ENCODE measurements around the gene WDR5B. TPM values are rescaled to one million over a fixed set of nuclear protein-coding genes. Genes with fewer than 3 reads are reported as not detected.
A peak's percentile ranks its signal among the peaks of the same experiment; 100 is the strongest.
"Not testable (repeated sequence)": the region's sequence is repeated elsewhere in the genome, so short reads cannot be mapped to it uniquely, and the experiment has no call there.

Gene WDR5B
- total and polyA plus RNA-seq, 4 donors: 1.8 to 3.7 (median 2.0) TPM

DNA sequence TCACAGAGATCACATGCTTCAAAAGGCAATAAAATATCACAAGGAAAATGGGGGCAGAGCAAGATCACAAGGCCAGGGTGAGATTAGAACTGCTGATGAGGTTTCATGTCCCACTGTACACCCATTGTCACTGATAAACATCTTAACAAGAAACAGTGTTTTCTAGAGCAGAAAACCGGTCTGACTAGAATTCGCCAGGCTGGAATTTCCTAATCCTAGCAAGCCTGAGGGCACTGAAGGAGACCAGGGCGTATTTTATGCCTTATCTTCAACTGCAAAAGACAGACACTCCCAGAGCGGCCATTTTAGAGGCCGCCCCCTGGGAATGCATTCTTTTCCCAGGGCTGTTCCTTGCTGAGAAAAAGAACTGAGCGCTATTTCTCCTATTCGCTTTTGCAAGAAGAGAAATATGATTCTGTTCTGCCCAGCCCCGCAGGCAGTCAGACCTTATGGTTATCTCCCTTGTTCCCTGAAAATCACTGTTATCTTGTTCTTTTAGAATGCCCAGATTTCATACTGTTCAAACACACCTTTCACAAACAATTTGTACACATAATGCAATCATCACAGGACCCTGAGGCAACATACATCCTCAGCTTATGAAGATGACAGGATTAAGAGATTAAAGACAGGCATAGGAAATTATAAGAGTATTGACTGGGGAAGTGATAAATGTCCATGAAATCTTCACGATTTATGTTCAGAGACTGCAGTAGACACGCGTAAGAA is 28.1 kb upstream of the WDR5B start:
- H3K4me1 ChIP-seq (ENCODE audit: control insufficient read depth in 4 of 4, insufficient read depth in 4 of 4, low read length in 3 of 4); DNase-seq (ENCODE audit: low spot score); H3K9me3 ChIP-seq (ENCODE audit: control insufficient read depth in 4 of 4, low read length in 3 of 4); H3K9ac ChIP-seq (ENCODE audit: low read depth in 1 of 2, low read length in 2 of 2); H3K27me3 ChIP-seq (ENCODE audit: control insufficient read depth in 4 of 4, insufficient read depth in 4 of 4, low read length in 3 of 4); H3K4me3 ChIP-seq (ENCODE audit: low read depth in 1 of 3, low read length in 3 of 3): not testable (repeated sequence)
- peak overlapping the region; percentile 64 to 72 for H3K27ac ChIP-seq (ENCODE audit: low read depth in 1 of 2, low read length in 2 of 2)
- peak; percentile 26 for TF ChIP-seq YY1 (IDR thresholded peaks at IDR 0.05)
- WGBS: 90% methylated on average over 11 of the region's 11 CpGs
- peaks cover 8 to 39% (median 28%) of the 10 kb centered on the region in 4 donors for H3K36me3 ChIP-seq (ENCODE audit: control insufficient read depth in 4 of 4, insufficient read depth in 3 of 4, low read depth in 1 of 4, low read length in 3 of 4)

- no peak for DNase-seq (ENCODE audit: low spot score)
- Histone ChIP-seq H3K9ac (ENCODE audit: low read depth in 1 of 2, low read length in 2 of 2) (no peak overlapping the region), H3K4me1 (ENCODE audit: control insufficient read depth in 4 of 4, insufficient read depth in 4 of 4, low read length in 3 of 4) (peaks cover 0 to 8% (median 1%) of the 10 kb centered on the region in 4 donors), H3K9me3 (ENCODE audit: control insufficient read depth in 4 of 4, low read length in 3 of 4) (no peaks in the 10 kb centered on the region), H3K27me3 (ENCODE audit: control insufficient read depth in 4 of 4, insufficient read depth in 4 of 4, low read length in 3 of 4) (no peaks in the 10 kb centered on the region), H3K36me3 (ENCODE audit: control insufficient read depth in 4 of 4, insufficient read depth in 3 of 4, low read depth in 1 of 4, low read length in 3 of 4) (peaks cover 8 to 36% (median 27%) of the 10 kb centered on the region in 4 donors), H3K27ac (ENCODE audit: low read depth in 1 of 2, low read length in 2 of 2) (no peak overlapping the region), H3K4me3 (ENCODE audit: low read depth in 1 of 3, low read length in 3 of 3) (no peak overlapping the region)
- no peak for TF ChIP-seq ZBTB33 (IDR thresholded peaks at IDR 0.05)
- WGBS: 91% methylated on average over 10 of the region's 10 CpGs
Measured at GRCh38 chr3:122443090-122443489, 27.2 kb upstream of the WDR5B start.

DNA sequence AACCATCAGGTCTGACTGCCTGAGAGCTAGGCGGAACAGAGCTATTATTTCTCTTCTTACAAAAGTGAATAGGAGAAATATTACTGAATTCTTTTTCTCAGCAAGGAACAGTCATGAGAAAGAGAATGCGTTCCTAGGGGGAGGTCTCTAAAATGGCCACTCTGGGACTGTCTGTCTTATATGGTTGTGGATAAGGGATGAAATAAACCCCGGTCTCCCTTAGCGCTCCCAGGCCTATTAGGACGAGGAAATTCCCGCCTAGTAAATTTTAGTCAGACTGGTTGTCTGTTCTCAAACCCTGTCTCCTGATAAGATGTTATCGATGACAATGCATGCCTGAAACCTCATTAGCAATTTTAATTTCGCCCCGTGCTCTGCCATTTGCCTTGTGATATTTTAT is 20.1 kb upstream of the WDR5B start:
- Histone ChIP-seq H3K4me1 (ENCODE audit: control insufficient read depth in 4 of 4, insufficient read depth in 4 of 4, low read length in 3 of 4) (no peaks in the 10 kb centered on the region), H3K36me3 (ENCODE audit: control insufficient read depth in 4 of 4, insufficient read depth in 3 of 4, low read depth in 1 of 4, low read length in 3 of 4) (peaks cover 13 to 59% (median 42%) of the 10 kb centered on the region in 4 donors), H3K9me3 (ENCODE audit: control insufficient read depth in 4 of 4, low read length in 3 of 4) (no peaks in the 10 kb centered on the region), H3K27ac (ENCODE audit: low read depth in 1 of 2, low read length in 2 of 2) (no peak overlapping the region), H3K9ac (ENCODE audit: low read depth in 1 of 2, low read length in 2 of 2) (no peak overlapping the region), H3K27me3 (ENCODE audit: control insufficient read depth in 4 of 4, insufficient read depth in 4 of 4, low read length in 3 of 4) (no peaks in the 10 kb centered on the region), H3K4me3 (ENCODE audit: low read depth in 1 of 3, low read length in 3 of 3) (no peak overlapping the region)
- no peak for DNase-seq (ENCODE audit: low spot score)
- WGBS: 98% methylated on average over 9 of the region's 9 CpGs
- TF ChIP-seq RXRA (IDR thresholded peaks at IDR 0.05) (no peak), HNF4A (conservative IDR thresholded peaks at IDR 0.05) (no peak), JUND (IDR thresholded peaks at IDR 0.05) (no peak), FOXA2 (IDR thresholded peaks at IDR 0.05) (no peak), HNF4G (IDR thresholded peaks at IDR 0.05) (no peak), FOXA1 (IDR thresholded peaks at IDR 0.05) (no peak), REST (IDR thresholded peaks at IDR 0.05) (no peak), YY1 (IDR thresholded peaks at IDR 0.05) (no peak)
